ENCODE data around the gene ADCY7. TPM values are rescaled to one million over a fixed set of nuclear protein-coding genes. Genes with fewer than 3 reads are reported as not detected.

ADCY7 gene
- polyA plus RNA-seq, 1 experiment: 13.2 TPM

- no peak overlapping the region for H3K4me3 ChIP-seq (ENCODE audit: low read depth, low read length)
- DNase-seq (ENCODE audit: low read depth): peak; percentile 35
- ChIA-PET POLR2A (no interaction called here), CTCF (interaction anchor here (1.0 to 3.7 kb wide), 6 partner anchors 8 to 335 kb away, joined by 3 to 24 read pairs (median 6); partner anchors contain the start of gene CNEP1R1)
- no peak for TF ChIP-seq CTCF (IDR thresholded peaks at IDR 0.05; ENCODE audit: insufficient read depth, low read depth, low read length)
- no peaks in the 10 kb centered on the region for H3K27me3 ChIP-seq (ENCODE audit: control insufficient read depth, insufficient read depth, low read length)
- H3K36me3 ChIP-seq (ENCODE audit: control insufficient read depth, insufficient read depth, low read length): peaks cover 8% of the 10 kb centered on the region
These were observed 93.9 kb downstream of the ADCY7 start for GRCh38 chr16:50360033-50360778.

- no peak overlapping the region for H3K4me3 ChIP-seq (ENCODE audit: low read depth, low read length)
- CTCF ChIA-PET: interaction anchor here (1.0 to 3.7 kb wide), 5 partner anchors 9 to 293 kb away, joined by 3 to 24 read pairs (median 5); no protein-coding TSS in a partner anchor
- H3K27me3 ChIP-seq (ENCODE audit: control insufficient read depth, insufficient read depth, low read length): no peaks in the 10 kb centered on the region
- H3K36me3 ChIP-seq (ENCODE audit: control insufficient read depth, insufficient read depth, low read length): peaks cover 8% of the 10 kb centered on the region
- POLR2A ChIA-PET: no interaction called here
- no peak for TF ChIP-seq CTCF (IDR thresholded peaks at IDR 0.05; ENCODE audit: insufficient read depth, low read depth, low read length)
- no peak for DNase-seq (ENCODE audit: low read depth)
These were observed 94.4 kb downstream of the ADCY7 start for GRCh38 chr16:50360779-50361178.

- DNase-seq (ENCODE audit: low read depth): no peak
- ChIA-PET CTCF (interaction anchor here (0.7 to 1.9 kb wide), 3 partner anchors 9 to 281 kb away, joined by 3 to 6 read pairs (median 3); no protein-coding TSS in a partner anchor), POLR2A (no interaction called here)
- no peak for TF ChIP-seq CTCF (IDR thresholded peaks at IDR 0.05; ENCODE audit: insufficient read depth, low read depth, low read length)
- Histone ChIP-seq H3K36me3 (ENCODE audit: control insufficient read depth, insufficient read depth, low read length) (peaks cover 5% of the 10 kb centered on the region), H3K4me3 (ENCODE audit: low read depth, low read length) (no peak overlapping the region), H3K27me3 (ENCODE audit: control insufficient read depth, insufficient read depth, low read length) (no peaks in the 10 kb centered on the region)
These were observed 97.3 kb downstream of the ADCY7 start for GRCh38 chr16:50363656-50364055.

- Histone ChIP-seq H3K36me3 (ENCODE audit: control insufficient read depth, insufficient read depth, low read length) (peaks cover 5% of the 10 kb centered on the region), H3K4me3 (ENCODE audit: low read depth, low read length) (no peak overlapping the region), H3K27me3 (ENCODE audit: control insufficient read depth, insufficient read depth, low read length) (peaks cover 3% of the 10 kb centered on the region; the same call in 1 of the 2 replicates)
- POLR2A ChIA-PET: no interaction called here
- TF ChIP-seq CTCF (IDR thresholded peaks at IDR 0.05; ENCODE audit: insufficient read depth, low read depth, low read length): no peak
- no peak for DNase-seq (ENCODE audit: low read depth)
- CTCF ChIA-PET: interaction anchor here (0.6 to 1.4 kb wide), 2 partner anchors 176 to 299 kb away, joined by 3 read pairs; no protein-coding TSS in a partner anchor
These were observed 99.6 kb downstream of the ADCY7 start for GRCh38 chr16:50365791-50366575.

Small RNA genes lying within 50 kb of the gene (small RNA-seq; reads per million reads assigned to genes)
- not detected for gene MIR6771 (ENCODE audit: insufficient read length, low read depth, low replicate concordance)

Other genes starting within 250 kb of the ADCY7 start
- 15.2 and 24.5 TPM in 2 replicates for gene CNEP1R1, start 241.3 kb upstream of the ADCY7 start, polyA plus RNA-seq (2011; rRNA removed)
- gene HEATR3, start 200.6 kb upstream of the ADCY7 start, polyA plus RNA-seq (2011; rRNA removed): 13.0 and 18.5 TPM in 2 replicates
- gene TENT4B, start 113.2 kb upstream of the ADCY7 start, polyA plus RNA-seq (2011; rRNA removed): 7.2 and 9.9 TPM in 2 replicates
- 30.3 and 51.7 TPM in 2 replicates for gene BRD7, start 102.4 kb downstream of the ADCY7 start, polyA plus RNA-seq (2011; rRNA removed)

Data from BJ (cell line).